GM12891 (cell line): ENCODE measurements around the gene CHST2.

Experiments
- DNase-seq: peaks from one replicate; pipeline ENCODE4 v3.0.0; 2011; ENCODE audit warnings: low spot score; ENCODE audit not compliant: insufficient read length
- FAIRE-seq: peaks from 2 replicates; lab custom pipeline; 2011; peaks lifted over from hg19 to GRCh38; lab: Jason Lieb, UNC
- PAX5 ChIP-seq: IDR thresholded peaks from 2 replicates; pipeline ENCODE4 v1.6.1; 2011; ENCODE audit warnings: low read length, moderate library complexity, mild to moderate bottlenecking; ENCODE audit not compliant: insufficient read depth, severe bottlenecking
- POLR2A ChIP-seq: IDR thresholded peaks from 2 replicates; pipeline ENCODE4 v1.6.1; 2011; ENCODE audit warnings: low read depth, low read length, control low read depth
- POLR2AphosphoS5 ChIP-seq: IDR thresholded peaks from 2 replicates; pipeline ENCODE4 v1.6.1; 2011; ENCODE audit warnings: low read depth, low read length, control low read depth
- POU2F2 ChIP-seq: IDR thresholded peaks from 2 replicates; pipeline ENCODE4 v1.6.1; 2011; ENCODE audit warnings: low read depth, mild to moderate bottlenecking, control low read depth, low read length, moderate library complexity
- SPI1 ChIP-seq: IDR thresholded peaks from 2 replicates; pipeline ENCODE4 v1.6.1; 2011; ENCODE audit warnings: low read depth, low read length, control low read depth
- TAF1 ChIP-seq: IDR thresholded peaks from 2 replicates; pipeline ENCODE4 v1.6.1; 2011; ENCODE audit warnings: low read depth, low read length, control low read depth

The CHST2 gene

GRCh38 chr3:143127801-143128200, 8.2 kb downstream of the CHST2 start:
- DNase-seq = no peak
- no peak; the same call in 1 of the 2 replicates for TF ChIP-seq POLR2A
- TF ChIP-seq PAX5 = no peak
- TF ChIP-seq POU2F2 = no peak
- TF ChIP-seq SPI1 = no peak
- no peak for TF ChIP-seq POLR2AphosphoS5
- no peak for TF ChIP-seq TAF1

GRCh38 chr3:143128227-143128955, 8.8 kb downstream of the CHST2 start:
- no peak for DNase-seq
- FAIRE-seq = no peak
- TF ChIP-seq SPI1 (peak; percentile 65), POLR2AphosphoS5 (no peak)

More at GRCh38 chr3:143127801-143128200, 8.2 kb downstream of the CHST2 start:
- peak; percentile 23 for FAIRE-seq

GRCh38 chr3:143132246-143132980, 12.8 kb downstream of the CHST2 start:
- DNase-seq (no peak), FAIRE-seq (peak; percentile 56)
- TF ChIP-seq POU2F2 = no peak
- TF ChIP-seq SPI1 = peak; percentile 64; the same call in 1 of the 2 replicates
- TF ChIP-seq TAF1 = no peak

GRCh38 chr3:143134471-143134870, 14.9 kb downstream of the CHST2 start:
- DNase-seq (no peak), FAIRE-seq (no peak)

GRCh38 chr3:143135150-143135549, 15.6 kb downstream of the CHST2 start:
- TF ChIP-seq TAF1 (no peak), PAX5 (no peak), POLR2AphosphoS5 (no peak), POLR2A (no peak), POU2F2 (no peak), SPI1 (no peak)
- FAIRE-seq (no peak), DNase-seq (no peak)

More at GRCh38 chr3:143134471-143134870, 14.9 kb downstream of the CHST2 start:
- TF ChIP-seq POLR2AphosphoS5 = no peak
- TF ChIP-seq SPI1 = no peak
- no peak for TF ChIP-seq POU2F2
- no peak for TF ChIP-seq PAX5
- no peak for TF ChIP-seq POLR2A
- TF ChIP-seq TAF1 = no peak

- no peak for TF ChIP-seq TAF1
- no peak for TF ChIP-seq POLR2AphosphoS5
- no peak for TF ChIP-seq POU2F2
- TF ChIP-seq SPI1 = no peak
- no peak for TF ChIP-seq PAX5
- TF ChIP-seq POLR2A = no peak
- FAIRE-seq (no peak), DNase-seq (no peak)
These were observed 18.0 kb downstream of the CHST2 start for GRCh38 chr3:143137435-143138036.

- DNase-seq (no peak), FAIRE-seq (no peak)
- TF ChIP-seq POLR2A (no peak), SPI1 (no peak), POU2F2 (no peak), PAX5 (no peak), TAF1 (no peak), POLR2AphosphoS5 (no peak)
These were observed 19.4 kb downstream of the CHST2 start for GRCh38 chr3:143138953-143139352.

- no peak for FAIRE-seq
- no peak for DNase-seq
These were observed 20.2 kb downstream of the CHST2 start for GRCh38 chr3:143139762-143140161.

GRCh38 chr3:143140550-143140949, 21.0 kb downstream of the CHST2 start:
- DNase-seq (no peak), FAIRE-seq (no peak)
- TF ChIP-seq PAX5 = no peak
- TF ChIP-seq SPI1 = no peak
- no peak for TF ChIP-seq POLR2AphosphoS5
- TF ChIP-seq POLR2A = no peak
- TF ChIP-seq TAF1 = no peak

More at GRCh38 chr3:143139762-143140161, 20.2 kb downstream of the CHST2 start:
- no peak for TF ChIP-seq POU2F2
- no peak for TF ChIP-seq POLR2A
- no peak for TF ChIP-seq PAX5
- no peak for TF ChIP-seq TAF1
- TF ChIP-seq POLR2AphosphoS5 = no peak
- no peak for TF ChIP-seq SPI1

- FAIRE-seq (no peak), DNase-seq (no peak)
- TF ChIP-seq PAX5 = no peak
- no peak for TF ChIP-seq TAF1
- no peak for TF ChIP-seq POU2F2
- no peak for TF ChIP-seq SPI1
- TF ChIP-seq POLR2AphosphoS5 = no peak
- no peak for TF ChIP-seq POLR2A
These were observed 22.8 kb downstream of the CHST2 start for GRCh38 chr3:143142354-143142753.
